ENCODE results near the gene SVOPL.
A peak's percentile ranks its signal among the peaks of the same experiment; 100 is the strongest.

Gene SVOPL

DNA sequence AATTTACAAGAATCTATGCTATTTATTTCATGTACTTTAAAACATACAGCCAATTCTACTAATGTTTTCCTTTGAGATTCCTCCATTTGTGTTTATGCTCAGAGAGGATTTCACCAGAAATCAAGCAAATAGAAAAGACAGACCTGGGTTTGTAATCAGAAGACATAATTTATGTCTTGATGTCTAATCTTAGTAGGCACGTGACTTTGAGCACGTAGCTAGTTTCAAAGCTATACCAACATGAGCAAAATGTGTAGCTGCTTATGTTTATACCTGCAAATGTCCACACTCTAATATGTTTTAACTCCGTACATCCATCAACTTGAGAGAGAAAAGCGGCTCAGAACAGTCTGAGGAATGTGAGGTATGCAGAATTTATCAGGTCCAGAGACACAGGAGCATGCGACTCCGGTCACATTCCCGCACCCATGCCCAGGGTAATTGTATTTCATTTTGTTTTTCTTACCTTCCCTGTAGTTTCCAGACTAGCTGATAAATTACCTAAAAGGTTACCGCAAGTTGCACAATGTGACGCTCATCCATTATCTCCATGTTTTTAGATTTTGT lies 40.0 kb downstream of the SVOPL start:
- no peak for DNase-seq (ENCODE audit: low read depth)

DNA sequence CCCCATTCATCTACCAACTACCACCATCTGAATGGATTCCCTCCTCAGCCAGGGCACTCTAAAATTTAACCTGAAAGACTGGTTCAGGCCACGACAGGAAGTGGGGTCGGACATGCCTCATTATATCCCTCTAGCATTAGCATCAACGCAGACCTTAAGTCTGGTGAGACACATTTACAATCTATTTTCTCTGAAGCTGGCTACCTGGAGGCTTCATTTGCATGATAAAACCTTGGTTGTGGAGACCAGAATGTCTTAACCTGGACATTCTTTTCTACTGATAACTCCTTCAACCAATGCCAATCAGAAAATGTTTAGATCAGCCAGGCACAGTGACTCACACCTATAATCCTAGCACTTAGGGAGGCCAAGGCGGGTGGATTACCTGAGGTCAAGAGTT lies 42.3 kb downstream of the SVOPL start:
- no peak for DNase-seq (ENCODE audit: low read depth)

DNA sequence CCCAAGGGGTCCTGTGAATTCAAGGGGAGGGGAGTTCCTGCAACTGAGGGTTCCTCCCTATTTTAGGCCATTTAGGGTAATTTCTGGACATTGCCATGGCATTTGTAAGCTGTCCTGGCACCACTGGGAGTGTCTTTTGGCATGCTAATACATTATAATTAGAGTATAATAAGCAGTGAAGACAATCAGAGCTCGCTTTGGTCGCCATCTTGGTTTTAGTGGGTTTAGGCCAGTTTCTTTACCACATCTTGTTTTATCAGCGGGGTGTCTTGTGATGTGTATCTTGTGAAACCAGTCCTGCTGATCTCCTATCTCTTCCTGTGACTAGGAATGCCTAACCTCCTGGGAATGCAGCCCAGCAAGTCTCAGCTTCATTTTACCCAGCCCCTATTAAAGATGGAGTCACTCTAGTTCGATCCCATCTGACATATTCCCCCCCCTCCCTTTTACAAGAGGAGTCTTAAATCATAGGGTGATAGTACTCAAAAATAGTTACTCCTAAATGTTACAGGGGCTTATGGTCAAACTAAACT lies 43.2 kb downstream of the SVOPL start:
- DNase-seq (ENCODE audit: low read depth) = no peak

- DNase-seq (ENCODE audit: low read depth) = no peak
These were observed 44.2 kb downstream of the SVOPL start for GRCh38 chr7:138656952-138657351.

DNA sequence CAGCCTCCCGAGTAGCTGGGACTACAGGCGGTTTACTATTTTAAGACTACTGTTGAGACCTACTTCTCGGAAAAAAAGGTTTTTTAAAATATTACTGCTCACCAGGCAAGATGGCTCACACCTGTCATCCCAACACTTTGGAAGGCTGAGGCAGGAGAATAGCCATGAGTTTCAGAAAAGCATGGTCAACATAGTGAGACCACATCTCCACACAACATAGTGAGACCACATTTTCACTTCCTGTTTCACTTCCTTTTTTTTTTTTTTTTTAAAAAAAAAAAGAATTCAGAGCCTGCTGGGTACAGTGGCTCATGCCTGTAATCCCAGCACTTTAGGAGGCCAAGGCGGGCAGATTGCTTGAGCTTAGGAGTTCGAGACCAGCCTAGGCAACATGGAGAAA lies 46.5 kb downstream of the SVOPL start:
- DNase-seq (ENCODE audit: low read depth) = no peak

DNA sequence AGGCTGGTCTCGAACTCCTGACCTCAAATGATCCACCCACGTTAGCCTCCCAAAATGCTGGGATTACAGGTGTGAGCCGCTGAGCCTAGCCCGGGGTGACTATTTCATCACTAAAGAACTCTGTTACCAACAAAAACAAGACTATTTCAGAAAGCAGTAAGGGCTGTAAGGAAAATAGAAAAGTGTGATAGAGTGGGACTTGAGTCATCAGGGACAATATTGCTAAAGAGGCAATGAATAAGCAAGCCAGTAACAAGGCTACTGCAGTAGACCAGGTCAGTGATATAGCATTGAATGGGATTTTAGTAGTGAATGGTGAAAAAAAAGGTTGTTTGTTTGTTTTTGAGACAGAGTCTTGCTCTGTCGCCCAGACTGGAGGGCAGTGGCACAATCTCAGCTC lies 51.7 kb downstream of the SVOPL start:
- DNase-seq (ENCODE audit: low read depth) = peak; percentile 15

GRCh38 chr7:138645284-138645683 lies 55.9 kb downstream of the SVOPL start:
- no peak for DNase-seq (ENCODE audit: low read depth)

DNA sequence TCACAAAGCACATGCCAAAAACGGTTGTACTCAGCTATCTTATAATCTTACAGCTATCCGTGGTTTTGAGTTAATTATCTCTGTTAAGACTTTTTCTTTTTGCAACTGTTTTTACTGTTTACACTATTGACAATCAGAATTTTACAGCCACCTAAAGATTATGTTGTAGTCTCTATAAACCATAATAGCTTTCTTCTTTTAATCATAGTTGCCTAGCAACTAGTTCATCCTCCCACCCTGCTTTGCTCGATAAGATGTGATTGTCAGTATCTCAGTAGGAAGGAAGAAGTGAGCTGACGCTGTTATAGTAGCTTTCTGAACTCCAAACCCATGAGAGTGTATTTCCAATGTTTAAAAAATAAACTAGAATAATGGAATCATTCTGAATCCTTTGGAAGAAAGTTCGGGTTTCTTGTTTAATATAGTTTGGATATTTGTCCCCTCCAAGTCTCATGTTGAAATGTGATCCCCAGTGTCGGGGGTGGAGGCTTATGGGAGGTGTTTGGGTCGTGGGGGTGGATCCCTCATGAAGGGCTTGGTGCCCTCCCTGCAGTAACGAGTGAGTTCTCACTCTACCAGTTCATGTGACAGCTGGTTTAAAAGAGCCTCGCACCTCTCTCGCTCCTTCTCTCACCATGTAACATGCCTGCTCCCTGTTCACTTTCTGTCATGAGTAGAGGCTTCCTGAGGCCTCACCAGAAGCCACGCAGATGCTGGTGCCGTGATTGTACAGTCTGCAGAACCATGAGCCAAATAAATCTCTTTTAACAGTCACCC lies 68.1 kb downstream of the SVOPL start:
- no peak for DNase-seq (ENCODE audit: low read depth)

DNA sequence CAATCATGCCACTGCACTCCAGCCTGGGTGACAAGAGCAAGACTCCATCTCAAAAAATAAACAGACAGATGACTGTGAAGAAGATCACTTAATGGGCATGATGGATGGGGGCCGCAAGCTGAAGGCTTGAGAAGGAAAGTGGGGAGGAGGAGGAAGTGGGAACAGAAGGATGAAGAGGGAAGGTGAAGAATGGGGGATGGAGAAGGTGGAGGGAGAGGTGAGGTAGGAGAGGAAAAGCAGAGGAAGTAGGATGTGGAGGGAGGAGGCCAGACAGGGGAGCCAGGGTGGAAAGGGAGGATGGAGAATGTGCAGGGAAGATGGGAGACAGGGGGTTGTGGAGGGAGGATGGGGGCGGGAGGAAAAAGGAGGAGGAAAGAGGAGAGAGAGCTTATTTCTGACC lies 68.8 kb downstream of the SVOPL start:
- no peak for DNase-seq (ENCODE audit: low read depth)

GRCh38 chr7:138630059-138630610 lies 71.0 kb downstream of the SVOPL start:
- no peak for DNase-seq (ENCODE audit: low read depth)

- DNase-seq (ENCODE audit: low read depth) = no peak
These were observed 73.8 kb downstream of the SVOPL start for GRCh38 chr7:138627361-138627760.

DNA sequence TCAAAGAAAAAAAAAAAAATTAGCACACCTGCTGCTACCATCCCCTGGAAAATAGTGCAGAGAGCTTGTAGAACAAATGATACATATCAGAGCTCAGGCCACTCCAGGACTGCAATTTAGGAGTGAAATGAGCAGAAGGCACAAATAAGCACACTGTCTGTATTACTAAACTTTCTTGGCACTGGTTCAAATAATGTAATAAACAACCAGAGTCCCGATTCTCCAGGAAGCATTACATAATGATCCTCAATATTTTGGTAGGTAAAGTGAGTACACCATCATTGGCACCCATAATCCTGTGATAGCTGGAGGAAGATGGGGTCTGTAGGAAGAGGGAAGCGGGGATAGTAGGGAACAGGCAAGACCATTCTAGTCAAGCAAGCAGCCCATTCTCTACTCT lies 74.3 kb downstream of the SVOPL start:
- no peak for DNase-seq (ENCODE audit: low read depth)

GRCh38 chr7:138625849-138626230 lies 75.3 kb downstream of the SVOPL start:
- no peak for DNase-seq (ENCODE audit: low read depth)

DNA sequence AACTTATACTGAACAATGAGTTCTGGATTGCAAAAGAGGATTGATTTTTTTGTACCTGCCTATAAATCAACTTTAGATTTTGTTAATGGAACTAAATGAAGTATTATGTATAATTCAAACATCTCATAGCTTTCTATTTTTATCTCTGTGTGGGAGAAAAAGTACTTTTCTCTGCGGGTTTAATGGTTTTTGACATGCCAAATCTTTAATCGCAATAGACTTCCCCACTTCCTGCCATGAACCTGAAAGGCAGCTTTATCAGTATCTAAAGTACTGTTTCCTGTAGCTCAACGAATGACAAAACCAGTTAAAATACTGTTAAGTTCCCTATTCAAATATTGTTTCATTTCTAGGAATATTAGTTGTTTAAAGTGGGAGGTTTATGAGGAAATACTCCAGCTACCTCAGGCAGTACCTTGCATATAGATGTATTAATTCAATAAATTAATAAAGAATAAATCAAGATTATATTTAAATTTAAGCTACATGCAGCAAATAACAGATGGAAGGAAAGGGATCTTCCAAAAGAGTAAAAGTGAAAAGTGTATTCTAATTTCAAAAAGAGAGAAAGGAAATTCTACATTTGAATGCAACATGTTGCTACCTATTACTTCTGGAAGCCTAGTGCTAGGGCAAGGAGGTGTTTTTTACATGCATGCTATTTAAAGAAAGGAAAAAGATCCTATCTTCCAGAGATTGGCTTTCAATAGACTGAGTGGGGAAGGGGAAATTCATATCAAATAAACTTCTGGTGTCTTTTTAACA lies 75.9 kb downstream of the SVOPL start:
- no peak for DNase-seq (ENCODE audit: low read depth)

DNA sequence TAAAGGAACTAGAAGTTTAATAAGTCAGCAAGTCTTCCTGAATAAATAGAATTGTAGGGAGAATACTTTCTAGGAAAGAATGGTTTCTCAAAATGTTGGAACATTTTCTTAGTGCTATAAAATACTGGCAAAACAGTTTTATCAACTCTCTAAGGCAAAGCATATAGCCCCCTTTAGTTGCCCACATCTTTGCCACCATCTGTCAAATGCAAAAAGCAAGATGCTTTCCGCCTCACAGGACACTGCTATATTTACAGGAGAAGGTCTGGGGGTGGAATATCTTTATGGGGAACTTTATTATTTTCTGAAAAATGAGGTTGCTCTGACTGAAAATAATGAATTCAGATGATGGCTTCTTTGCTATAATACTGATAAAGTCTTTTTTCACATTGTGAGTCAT lies 78.3 kb downstream of the SVOPL start:
- no peak for DNase-seq (ENCODE audit: low read depth)

DNA sequence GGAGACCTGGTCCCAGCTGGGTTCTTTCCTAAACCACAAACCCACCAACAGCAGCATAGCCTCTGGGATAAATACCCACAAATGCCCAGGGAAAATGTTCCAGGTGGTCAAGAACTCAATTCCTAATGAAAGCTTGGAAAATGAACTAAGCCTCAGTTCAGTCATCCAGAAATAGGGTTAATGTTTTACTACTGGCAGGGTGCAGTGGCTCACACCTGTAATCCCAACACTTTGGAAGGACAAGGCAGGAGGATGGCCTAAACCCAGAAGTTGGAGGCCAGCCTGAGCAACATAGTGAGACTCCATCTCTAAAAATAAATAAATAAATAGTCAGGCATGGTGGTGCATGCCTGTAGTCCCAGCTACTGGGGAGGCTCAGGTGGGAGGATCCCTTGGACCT lies 82.2 kb downstream of the SVOPL start:
- DNase-seq (ENCODE audit: low read depth) = no peak

DNA sequence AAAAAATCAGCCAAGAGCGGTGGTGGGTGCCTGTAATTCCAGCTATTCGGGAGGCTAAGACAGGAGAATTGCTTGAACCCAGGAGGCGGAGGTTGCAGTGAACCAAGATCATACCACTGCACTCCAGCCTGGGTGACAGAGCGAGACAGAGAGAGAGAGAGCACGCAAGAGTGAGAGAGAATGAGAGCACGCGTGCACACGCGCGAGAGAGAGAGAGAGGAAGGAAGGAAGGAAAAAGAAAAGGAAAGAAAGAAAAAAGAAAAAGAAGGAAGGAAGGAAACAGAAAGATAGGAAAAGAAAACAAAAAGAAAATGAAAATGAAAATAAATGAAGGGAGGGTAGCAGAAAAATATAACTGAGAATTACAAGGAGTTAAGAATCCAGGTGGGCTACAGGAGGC lies 82.7 kb downstream of the SVOPL start:
- DNase-seq (ENCODE audit: low read depth) = no peak

GRCh38 chr7:138616085-138616484 lies 85.1 kb downstream of the SVOPL start:
- DNase-seq (ENCODE audit: low read depth) = no peak

GRCh38 chr7:138613630-138614029 lies 87.5 kb downstream of the SVOPL start:
- DNase-seq (ENCODE audit: low read depth) = no peak

DNA sequence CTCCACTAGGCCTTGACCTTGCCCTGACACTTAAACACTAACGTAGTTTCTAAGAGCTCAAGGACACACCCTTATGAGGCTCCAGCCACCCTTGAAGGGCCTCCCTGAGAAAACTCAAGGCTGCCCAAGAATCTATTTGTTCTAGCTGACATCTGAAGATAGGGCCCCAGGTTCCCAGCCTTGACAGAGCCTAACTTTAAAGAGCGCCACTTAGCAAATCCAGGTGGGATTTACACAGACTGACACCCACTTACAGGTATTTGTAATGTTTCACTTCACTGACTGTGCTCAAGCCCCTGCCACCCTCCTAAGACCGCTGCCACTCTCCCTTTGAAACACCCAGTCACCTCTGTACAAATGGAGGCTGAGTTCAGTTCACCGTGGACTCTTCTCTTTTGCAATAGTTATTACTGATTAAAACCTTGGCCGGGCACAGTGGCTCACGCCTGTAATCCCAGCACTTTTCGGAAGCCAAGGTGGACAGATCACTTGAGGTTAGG lies 90.4 kb downstream of the SVOPL start:
- DNase-seq (ENCODE audit: low read depth) = no peak

DNA sequence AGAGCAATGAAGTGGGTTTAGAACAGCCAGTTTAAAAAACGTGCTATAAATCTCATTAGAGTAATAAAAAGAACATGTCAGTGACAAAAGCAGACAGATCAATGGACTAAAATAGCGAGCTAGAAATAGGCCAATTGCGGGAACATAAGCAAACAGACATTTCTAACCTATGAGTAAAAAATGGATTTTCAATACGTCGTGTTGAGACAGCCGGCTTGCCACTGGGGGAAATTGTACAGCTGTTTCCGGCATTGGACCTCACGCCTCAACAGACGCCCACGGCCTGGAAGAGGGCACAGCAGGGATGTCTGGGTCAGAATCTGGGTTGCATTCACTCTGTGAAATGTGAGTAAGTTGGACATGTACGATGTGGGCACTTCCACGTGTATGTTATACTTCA lies 92.9 kb downstream of the SVOPL start:
- DNase-seq (ENCODE audit: low read depth) = peak; percentile 47
